GM23338 (cell line): Measurements from ENCODE around the gene FAXC. TPM values are rescaled to one million over a fixed set of nuclear protein-coding genes. Genes with fewer than 3 reads are reported as not detected.

Source experiments
- ATAC-seq: fragments of 200-7000 bp; cut with Tn5 transposase; 3 replicates; pipeline ENCODE4 v1.9.1; 2020
- DNase-seq: peaks from one replicate; pipeline ENCODE4 v3.0.0-alpha.2; 2015; ENCODE audit warnings: low spot score
- H2AFZ ChIP-seq: fragments of 200-600 bp; sonication (generic); 2 replicates; pipeline ENCODE4 v1.8.0; 2016; ENCODE audit warnings: antibody characterized with exemption, mild to moderate bottlenecking, moderate library complexity
- H3F3A ChIP-seq: fragments of 200-600 bp; sonication (generic); replicated peaks from 2 replicates; pipeline ENCODE4 v1.8.0; 2017; ENCODE audit warnings: antibody characterized with exemption, mixed run types, low read depth
- H3K27ac ChIP-seq: fragments of 200-600 bp; sonication (generic); 2 replicates; pipeline ENCODE4 v1.6.1; 2016; ENCODE audit warnings: low read depth
- H3K27me3 ChIP-seq: fragments of 200-600 bp; sonication (generic); 2 replicates; pipeline ENCODE4 v1.8.0; 2016; ENCODE audit warnings: mild to moderate bottlenecking, mixed run types, moderate library complexity; ENCODE audit not compliant: insufficient read depth
- H3K36me3 ChIP-seq: fragments of 200-600 bp; sonication (generic); 2 replicates; pipeline ENCODE4 v1.8.0; 2016; ENCODE audit warnings: mild to moderate bottlenecking; ENCODE audit not compliant: insufficient read depth
- H3K4me1 ChIP-seq: fragments of 200-600 bp; sonication (generic); 2 replicates; pipeline ENCODE4 v1.8.0; 2016; ENCODE audit warnings: mild to moderate bottlenecking, moderate library complexity; ENCODE audit not compliant: insufficient read depth
- H3K4me2 ChIP-seq: fragments of 200-600 bp; sonication (generic); 2 replicates; pipeline ENCODE4 v1.7.1; 2017; ENCODE audit warnings: mixed run types
- H3K4me3 ChIP-seq: fragments of 200-600 bp; sonication (generic); 2 replicates; pipeline ENCODE4 v1.6.1; 2016; ENCODE audit warnings: mixed run types
- H3K79me2 ChIP-seq: fragments of 200-600 bp; sonication (generic); replicated peaks from 2 replicates; pipeline ENCODE4 v1.8.0; 2017; ENCODE audit warnings: mild to moderate bottlenecking; ENCODE audit not compliant: insufficient read depth
- H3K9me2 ChIP-seq: fragments of 200-600 bp; sonication (generic); 2 replicates; pipeline ENCODE4 v1.8.0; 2017; ENCODE audit not compliant: insufficient read depth
- H4K20me1 ChIP-seq: fragments of 200-600 bp; sonication (generic); replicated peaks from 2 replicates; pipeline ENCODE4 v1.8.0; 2017; ENCODE audit warnings: mild to moderate bottlenecking; ENCODE audit not compliant: insufficient read depth
- H3K27ac Mint-ChIP-seq: 2 replicates; pipeline ENCODE4 v1.8.0; 2020; ENCODE audit warnings: inconsistent platforms, mild to moderate bottlenecking, moderate library complexity, mixed read lengths
- H3K27me3 Mint-ChIP-seq: 3 replicates; pipeline ENCODE4 v1.8.0; 2022; ENCODE audit warnings: low read depth, mild to moderate bottlenecking, moderate library complexity, mixed read lengths, inconsistent platforms; ENCODE audit not compliant: insufficient read depth, poor library complexity
- H3K36me3 Mint-ChIP-seq: 3 replicates; pipeline ENCODE4 v1.8.0; 2021; ENCODE audit warnings: low read depth, mild to moderate bottlenecking, inconsistent platforms, moderate library complexity, mixed read lengths
- H3K4me1 Mint-ChIP-seq: 3 replicates; pipeline ENCODE4 v1.8.0; 2020; ENCODE audit warnings: mild to moderate bottlenecking, inconsistent platforms, mixed read lengths
- H3K4me3 Mint-ChIP-seq: 3 replicates; pipeline ENCODE4 v1.8.0; 2021; ENCODE audit warnings: moderate library complexity, mild to moderate bottlenecking, inconsistent platforms, mixed read lengths
- H3K9me3 Mint-ChIP-seq: 3 replicates; pipeline ENCODE4 v1.8.0; 2020; ENCODE audit warnings: moderate library complexity, mild to moderate bottlenecking, inconsistent platforms, mixed read lengths
- CREB1 ChIP-seq: fragments of 250-450 bp; sonication (Bioruptor Pico); IDR thresholded peaks from 2 replicates; pipeline ENCODE4 v1.5.0; 2020; ENCODE audit warnings: low read depth, mild to moderate bottlenecking, moderate library complexity
- CTCF ChIP-seq, 2 experiments: fragments of 200-600 bp in 1 of 2; sonication (generic) in 1 of 2; conservative IDR thresholded peaks; 2 replicates each; pipeline versions ENCODE4 v1.5.1 to v1.6.1; 2016 to 2017; ENCODE audit warnings: antibody characterized with exemption in 2 of 2, low read depth in 2 of 2, mild to moderate bottlenecking in 2 of 2, moderate library complexity in 1 of 2
- EZH2 ChIP-seq: fragments of 200-600 bp; sonication (generic); IDR thresholded peaks from one replicate; pipeline ENCODE4 v1.8.0; 2017; ENCODE audit warnings: antibody characterized with exemption, mild to moderate bottlenecking, low read depth; ENCODE audit not compliant: unreplicated experiment
- EZH2phosphoT487 ChIP-seq: fragments of 200-600 bp; sonication (generic); IDR thresholded peaks from one replicate; pipeline ENCODE4 v1.8.1; 2018; ENCODE audit warnings: antibody characterized with exemption; ENCODE audit not compliant: unreplicated experiment
- JUNB ChIP-seq: IDR thresholded peaks from one replicate; pipeline ENCODE4 v1.6.1; 2016; ENCODE audit warnings: antibody characterized with exemption; ENCODE audit not compliant: unreplicated experiment
- NANOG ChIP-seq: IDR thresholded peaks from 2 replicates; pipeline ENCODE4 v1.6.1; 2016; ENCODE audit warnings: antibody characterized with exemption, borderline replicate concordance
- POLR2AphosphoS5 ChIP-seq: IDR thresholded peaks from 2 replicates; pipeline ENCODE4 v1.6.1; 2016; ENCODE audit warnings: antibody characterized with exemption, low read depth
- REST ChIP-seq: IDR thresholded peaks from one replicate; pipeline ENCODE4 v1.6.1; 2018; ENCODE audit warnings: antibody characterized with exemption; ENCODE audit not compliant: unreplicated experiment
- STAT1 ChIP-seq: IDR thresholded peaks from one replicate; pipeline ENCODE4 v1.6.1; 2016; ENCODE audit warnings: antibody characterized with exemption; ENCODE audit not compliant: unreplicated experiment
- ZNF114 ChIP-seq: fragments of 250-450 bp; sonication (Bioruptor Pico); IDR thresholded peaks from 2 replicates; pipeline ENCODE4 v1.5.0; 2020; ENCODE audit warnings: mild to moderate bottlenecking, moderate library complexity
- ZNF331 ChIP-seq: fragments of 250-450 bp; sonication (Bioruptor Pico); IDR thresholded peaks from 2 replicates; pipeline ENCODE4 v1.5.0; 2020; ENCODE audit warnings: low read depth, mild to moderate bottlenecking, moderate library complexity
- polyA plus RNA-seq: library from polyadenylated mRNA; unstranded; fragments of >200 nt; fragmentation: Nextera tagmentation; extraction: Ambion mirVana; gene quantifications from 2 replicates; pipeline ENCODE4 v1.2.1, GENCODE V29; 2016
- total RNA-seq: library from RNA; depleted of rRNA; stranded (reverse); fragments of >200 nt; shearing (Covaris generic); gene quantifications from 2 replicates; pipeline ENCODE4 v1.2.3, GENCODE V29; 2014
- TF ChIP-seq, protein P1 (sequence below): IDR thresholded peaks from 2 replicates; pipeline ENCODE4 v1.6.1; 2016; ENCODE audit warnings: antibody characterized with exemption

FAXC gene
- total and polyA plus RNA-seq, 2 experiments from 2014 or later, result 10.5 to 15.2 TPM

DNA sequence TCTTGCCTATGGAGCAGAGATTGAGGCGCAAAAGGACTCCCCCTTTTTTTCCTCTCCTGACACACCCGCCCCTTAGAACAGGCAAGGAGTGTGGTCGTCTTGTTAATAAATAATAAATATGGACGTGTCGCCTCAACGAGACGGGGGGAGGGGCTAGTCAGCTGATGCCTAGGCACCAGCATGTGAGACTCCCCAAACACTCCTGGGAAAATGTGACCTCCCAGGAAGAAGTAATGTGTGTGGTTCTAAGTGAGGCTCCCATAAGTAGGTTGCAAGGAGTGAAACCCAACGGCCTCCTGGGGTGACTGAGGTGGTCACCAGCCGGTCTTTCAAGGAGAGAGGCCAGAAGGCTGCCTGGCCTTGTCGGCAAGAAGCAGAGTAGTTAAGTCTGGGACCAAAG is 1.1 kb upstream of the FAXC start (continued):
- TF ChIP-seq, protein P1, sequence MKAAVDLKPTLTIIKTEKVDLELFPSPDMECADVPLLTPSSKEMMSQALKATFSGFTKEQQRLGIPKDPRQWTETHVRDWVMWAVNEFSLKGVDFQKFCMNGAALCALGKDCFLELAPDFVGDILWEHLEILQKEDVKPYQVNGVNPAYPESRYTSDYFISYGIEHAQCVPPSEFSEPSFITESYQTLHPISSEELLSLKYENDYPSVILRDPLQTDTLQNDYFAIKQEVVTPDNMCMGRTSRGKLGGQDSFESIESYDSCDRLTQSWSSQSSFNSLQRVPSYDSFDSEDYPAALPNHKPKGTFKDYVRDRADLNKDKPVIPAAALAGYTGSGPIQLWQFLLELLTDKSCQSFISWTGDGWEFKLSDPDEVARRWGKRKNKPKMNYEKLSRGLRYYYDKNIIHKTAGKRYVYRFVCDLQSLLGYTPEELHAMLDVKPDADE, result no peak
- TF ChIP-seq EZH2phosphoT487, result no peak
- TF ChIP-seq ZNF114 (CRISPR knock-in tag), result no peak
- TF ChIP-seq CTCF (conservative IDR thresholded peaks at IDR 0.05; ENCODE audit: low read depth in 2 of 2), result no peak
- no peak for TF ChIP-seq ZNF331
- TF ChIP-seq NANOG, result no peak
- no peak for TF ChIP-seq JUNB
- no peak for TF ChIP-seq STAT1
- no peak for TF ChIP-seq POLR2AphosphoS5

DNA sequence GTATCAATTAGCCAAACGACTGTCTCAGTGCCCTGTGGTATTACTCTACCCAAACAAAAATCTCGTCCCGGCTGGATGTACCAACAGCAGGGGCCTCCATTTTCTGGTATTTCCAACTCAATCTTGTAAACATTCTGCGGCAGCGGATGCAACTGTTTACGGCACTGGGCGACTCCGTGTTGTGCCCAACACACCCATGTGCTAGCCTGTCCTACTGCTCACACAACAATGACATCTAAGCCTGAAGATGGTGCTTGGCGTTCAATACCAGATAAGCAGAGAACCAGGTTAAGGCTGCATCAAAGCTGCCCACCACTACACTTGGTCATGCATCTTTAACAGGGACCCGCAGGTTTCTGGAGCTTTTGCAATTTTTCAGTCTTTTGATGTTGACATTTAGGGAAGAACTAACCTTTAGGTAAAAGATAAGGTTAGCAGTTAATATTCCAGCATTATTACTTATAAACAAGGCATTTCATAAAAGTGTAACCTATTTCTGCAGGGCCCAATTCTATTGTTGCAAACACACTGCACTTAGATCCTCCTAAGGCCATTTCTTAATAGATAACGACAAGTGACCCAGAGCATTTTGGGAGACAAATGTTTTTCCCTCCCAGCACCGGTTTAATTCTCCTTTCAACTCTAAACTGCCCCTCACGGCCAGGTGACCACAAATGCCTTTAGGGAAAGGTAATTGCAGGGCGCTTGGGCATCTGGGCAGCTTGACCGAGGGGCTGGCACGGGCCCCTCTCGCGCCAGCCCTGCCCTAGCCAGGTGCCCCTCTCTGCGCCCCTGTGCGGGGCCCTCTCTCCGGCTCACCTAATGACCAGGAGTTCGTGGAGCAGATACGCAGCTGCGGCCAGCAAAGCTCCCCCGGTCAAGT is 945 bp downstream of the FAXC start:
- Histone ChIP-seq H3K27me3 (peaks cover 12% of the 10 kb centered on the region; the same call in 1 of the 2 replicates), H3K9me2 (no peaks in the 10 kb centered on the region), H4K20me1 (no peaks in the 10 kb centered on the region), H3K4me1 (peaks cover 27% of the 10 kb centered on the region), H3K36me3 (no peaks in the 10 kb centered on the region), H3K79me2 (0 out of 2 replicates have a peak, but pooled peaks cover 3% of the 10 kb centered on the region), H3F3A (no peaks in the 10 kb centered on the region), H3K4me2 (peak overlapping the region; percentile 96), H3K27ac (no peak overlapping the region), H3K4me3 (peak overlapping the region; percentile 56), H2AFZ (peak overlapping the region; percentile 89)
- H3K27me3 Mint-ChIP-seq, result peaks cover 12% of the 10 kb centered on the region
- H3K27ac Mint-ChIP-seq, result peak overlapping the region; percentile 93
- peaks cover 35% of the 10 kb centered on the region for H3K4me1 Mint-ChIP-seq
- no peaks in the 10 kb centered on the region for H3K36me3 Mint-ChIP-seq
- H3K9me3 Mint-ChIP-seq, result no peaks in the 10 kb centered on the region
- ATAC-seq (peak; percentile 15), DNase-seq (peak; percentile 56)
- H3K4me3 Mint-ChIP-seq, result peak overlapping the region; percentile 90
- TF ChIP-seq STAT1 (no peak), CREB1 (CRISPR knock-in tag) (no peak), REST (no peak), EZH2phosphoT487 (no peak), ZNF331 (no peak), ZNF114 (CRISPR knock-in tag) (no peak), EZH2 (no peak)
